ENCODE measurements around the gene OR2AG1. TPM values are rescaled to one million over a fixed set of nuclear protein-coding genes. Genes with fewer than 3 reads are reported as not detected.
"Not testable (repeated sequence)": the region's sequence is repeated elsewhere in the genome, so short reads cannot be mapped to it uniquely, and the experiment has no call there.

OR2AG1 gene
- total RNA-seq, 2 donors from 2014 or later, result not detected

GRCh38 chr11:6747097-6747668 is 35.6 kb upstream of the OR2AG1 start:
- no peak for DNase-seq

GRCh38 chr11:6755303-6755952 is 27.4 kb upstream of the OR2AG1 start:
- no peak overlapping the region for H3K27ac Mint-ChIP-seq
- ATAC-seq, result peak; percentile 59
- no peak overlapping the region for H3K4me3 Mint-ChIP-seq
- peaks cover 11% of the 10 kb centered on the region for H3K4me1 Mint-ChIP-seq
- no peaks in the 10 kb centered on the region for H3K36me3 Mint-ChIP-seq (ENCODE audit: low read depth)
- DNase-seq, result peak in 2 of 3 donors; percentile 19 to 33
- H3K9me3 ChIP-seq (ENCODE audit: control insufficient read depth, low read length, poor library complexity, severe bottlenecking), result no peaks in the 10 kb centered on the region
- peaks cover 3% of the 10 kb centered on the region for H3K27me3 Mint-ChIP-seq

More at GRCh38 chr11:6747097-6747668, 35.6 kb upstream of the OR2AG1 start:
- Mint-ChIP-seq H3K4me3 (no peak overlapping the region), H3K27ac (no peak overlapping the region), H3K4me1 (peaks cover 30% of the 10 kb centered on the region), H3K36me3 (ENCODE audit: low read depth) (peaks cover 8% of the 10 kb centered on the region), H3K27me3 (no peaks in the 10 kb centered on the region)
- H3K9me3 ChIP-seq (ENCODE audit: control insufficient read depth, low read length, poor library complexity, severe bottlenecking), result no peaks in the 10 kb centered on the region
- no peak for ATAC-seq

- Mint-ChIP-seq H3K27me3 (peaks cover 9% of the 10 kb centered on the region), H3K27ac (no peak overlapping the region), H3K36me3 (ENCODE audit: low read depth) (no peaks in the 10 kb centered on the region), H3K4me1 (peaks cover 11% of the 10 kb centered on the region), H3K4me3 (no peak overlapping the region)
- ATAC-seq (no peak), DNase-seq (no peak)
- H3K9me3 ChIP-seq (ENCODE audit: control insufficient read depth, low read length, poor library complexity, severe bottlenecking), result no peaks in the 10 kb centered on the region
These were observed 26.9 kb upstream of the OR2AG1 start for GRCh38 chr11:6755953-6756347.

GRCh38 chr11:6757373-6757967 is 25.4 kb upstream of the OR2AG1 start:
- H3K4me3 Mint-ChIP-seq, result no peak overlapping the region
- H3K36me3 Mint-ChIP-seq (ENCODE audit: low read depth), result peaks cover 2% of the 10 kb centered on the region
- peaks cover 11% of the 10 kb centered on the region for H3K4me1 Mint-ChIP-seq
- H3K27me3 Mint-ChIP-seq, result peaks cover 20% of the 10 kb centered on the region
- no peaks in the 10 kb centered on the region for H3K9me3 ChIP-seq (ENCODE audit: control insufficient read depth, low read length, poor library complexity, severe bottlenecking)
- ATAC-seq (peak; percentile 78), DNase-seq (peak in 2 of 3 donors; percentile 17 to 41)
- H3K27ac Mint-ChIP-seq, result no peak overlapping the region

GRCh38 chr11:6771926-6772893 is 10.6 kb upstream of the OR2AG1 start, which contains the start of gene OR2AG2:
Gene OR2AG2, minus strand, starts transcription at chr11:6771976. Its CDS starts 3,019 bp downstream, at chr11:6768957.
- Mint-ChIP-seq H3K4me1 (no peaks in the 10 kb centered on the region), H3K27ac (no peak within 1 kb of the TSS), H3K27me3 (peaks cover 18% of the 10 kb centered on the region), H3K4me3 (no peak within 1 kb of the TSS), H3K36me3 (ENCODE audit: low read depth) (no peaks in the 10 kb centered on the region)
- H3K9me3 ChIP-seq (ENCODE audit: control insufficient read depth, low read length, poor library complexity, severe bottlenecking), result no peaks in the 10 kb centered on the region
- ATAC-seq (peak; percentile 42), DNase-seq (no peak)

- no peak overlapping the region for H3K27ac Mint-ChIP-seq
- H3K27me3 Mint-ChIP-seq, result peaks cover 36% of the 10 kb centered on the region
- DNase-seq (no peak), ATAC-seq (no peak)
- H3K4me3 Mint-ChIP-seq, result no peak overlapping the region
- no peaks in the 10 kb centered on the region for H3K9me3 ChIP-seq (ENCODE audit: control insufficient read depth, low read length, poor library complexity, severe bottlenecking)
- no peaks in the 10 kb centered on the region for H3K4me1 Mint-ChIP-seq
- H3K36me3 Mint-ChIP-seq (ENCODE audit: low read depth), result peaks cover 4% of the 10 kb centered on the region
These were observed 4.3 kb upstream of the OR2AG1 start for GRCh38 chr11:6778518-6778917.

- Mint-ChIP-seq H3K27ac (no peak overlapping the region), H3K36me3 (ENCODE audit: low read depth) (peaks cover 4% of the 10 kb centered on the region), H3K4me1 (no peaks in the 10 kb centered on the region), H3K4me3 (no peak overlapping the region), H3K27me3 (peaks cover 50% of the 10 kb centered on the region)
- no peak for DNase-seq
- no peak for ATAC-seq
- no peaks in the 10 kb centered on the region for H3K9me3 ChIP-seq (ENCODE audit: control insufficient read depth, low read length, poor library complexity, severe bottlenecking)
These were observed 2.0 kb upstream of the OR2AG1 start for GRCh38 chr11:6780829-6781228.

- H3K36me3 Mint-ChIP-seq (ENCODE audit: low read depth), result no peaks in the 10 kb centered on the region
These were observed 7.7 kb downstream of the OR2AG1 start for GRCh38 chr11:6790546-6790945.

GRCh38 chr11:6794639-6795038 is 11.8 kb downstream of the OR2AG1 start:
- Mint-ChIP-seq H3K4me1 (no peaks in the 10 kb centered on the region), H3K27ac (no peak overlapping the region), H3K4me3 (no peak overlapping the region), H3K36me3 (ENCODE audit: low read depth) (no peaks in the 10 kb centered on the region), H3K27me3 (peaks cover 6% of the 10 kb centered on the region)
- no peak for ATAC-seq
- no peak for DNase-seq
- H3K9me3 ChIP-seq (ENCODE audit: control insufficient read depth, low read length, poor library complexity, severe bottlenecking), result no peaks in the 10 kb centered on the region

More at GRCh38 chr11:6790546-6790945, 7.7 kb downstream of the OR2AG1 start:
- no peak for DNase-seq
- no peak overlapping the region for H3K27ac Mint-ChIP-seq
- H3K4me3 Mint-ChIP-seq, result no peak overlapping the region
- no peaks in the 10 kb centered on the region for H3K9me3 ChIP-seq (ENCODE audit: control insufficient read depth, low read length, poor library complexity, severe bottlenecking)
- peaks cover 22% of the 10 kb centered on the region for H3K27me3 Mint-ChIP-seq
- no peaks in the 10 kb centered on the region for H3K4me1 Mint-ChIP-seq
- ATAC-seq, result no peak

- H3K36me3 Mint-ChIP-seq (ENCODE audit: low read depth), result peaks cover 2% of the 10 kb centered on the region
- H3K9me3 ChIP-seq (ENCODE audit: control insufficient read depth, low read length, poor library complexity, severe bottlenecking), result peaks cover 9% of the 10 kb centered on the region
- H3K4me3 Mint-ChIP-seq, result no peak within 1 kb of the TSS
- no peak within 1 kb of the TSS for H3K27ac Mint-ChIP-seq
- DNase-seq, result no peak
- no peak for ATAC-seq
- no peaks in the 10 kb centered on the region for H3K27me3 Mint-ChIP-seq
- no peaks in the 10 kb centered on the region for H3K4me1 Mint-ChIP-seq
These were observed 16.6 kb downstream of the OR2AG1 start, which contains the start of gene OR6A2 for GRCh38 chr11:6799402-6799801. Gene OR6A2, minus strand, starts transcription at chr11:6799689. Its CDS starts 3,981 bp downstream, at chr11:6795708.

GRCh38 chr11:6801075-6801474 is 18.3 kb downstream of the OR2AG1 start:
- not testable (repeated sequence) for H3K4me3 Mint-ChIP-seq; H3K36me3 Mint-ChIP-seq (ENCODE audit: low read depth); ATAC-seq; H3K27ac Mint-ChIP-seq; H3K4me1 Mint-ChIP-seq; DNase-seq; H3K27me3 Mint-ChIP-seq; H3K9me3 ChIP-seq (ENCODE audit: control insufficient read depth, low read length, poor library complexity, severe bottlenecking)

- Mint-ChIP-seq H3K36me3 (ENCODE audit: low read depth) (no peaks in the 10 kb centered on the region), H3K27ac (no peak overlapping the region), H3K27me3 (peaks cover 62% of the 10 kb centered on the region), H3K4me3 (no peak overlapping the region), H3K4me1 (peaks cover 5% of the 10 kb centered on the region)
- no peaks in the 10 kb centered on the region for H3K9me3 ChIP-seq (ENCODE audit: control insufficient read depth, low read length, poor library complexity, severe bottlenecking)
- ATAC-seq, result peak; percentile 94
- peak in 1 of 3 donors; percentile 18 for DNase-seq
These were observed 29.7 kb downstream of the OR2AG1 start for GRCh38 chr11:6812390-6813005.
